ENCODE results near the gene PLET1. TPM values are rescaled to one million over a fixed set of nuclear protein-coding genes. Genes with fewer than 3 reads are reported as not detected.

PLET1 gene
- total and polyA plus RNA-seq, 2 donors (not counting 3 experiments of a cell fraction or from before 2014, with no cell fraction given) = not detected

DNA sequence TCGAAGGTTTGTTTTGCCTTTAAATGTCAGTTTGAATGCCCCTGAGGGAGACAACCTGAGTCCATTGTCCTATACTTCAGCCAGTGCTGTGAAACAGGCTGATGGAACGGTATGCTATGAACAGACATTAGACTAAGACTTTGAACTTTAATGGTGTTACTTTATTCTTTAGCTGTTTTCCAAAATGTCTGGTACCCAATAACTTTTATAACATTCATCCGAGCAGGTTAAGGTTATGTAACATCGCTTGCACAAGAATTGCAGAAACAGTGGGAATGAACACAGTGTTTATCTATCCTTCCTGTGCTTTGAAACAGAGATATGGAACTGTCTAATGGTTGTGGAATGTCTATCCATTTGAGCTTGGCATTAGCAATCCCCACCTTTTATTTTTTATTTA lies 46.9 kb downstream of the PLET1 start:
- DNase-seq (ENCODE audit: low read depth, low spot score) (no peak), FAIRE-seq (peak; percentile 15)
- Histone ChIP-seq H3K27me3 (ENCODE audit: control insufficient read depth in 2 of 2, insufficient read depth in 2 of 2, low read length in 2 of 2) (no peaks in the 10 kb centered on the region), H3K9me3 (replicated peaks; ENCODE audit: control insufficient read depth, insufficient read depth, low read length) (no peaks in the 10 kb centered on the region), H4K20me1 (replicated peaks; ENCODE audit: control insufficient read depth, extremely low read depth, insufficient read depth, low read length) (no peaks in the 10 kb centered on the region), H3K4me3 (replicated peaks in 1 of 3; ENCODE audit: insufficient read depth in 1 of 3, low read depth in 1 of 3, low read length in 3 of 3) (no peak overlapping the region), H3K4me2 (ENCODE audit: insufficient read depth, low read length) (no peak overlapping the region), H3K27ac (ENCODE audit: insufficient read depth, low read depth, low read length) (no peak overlapping the region), H3K79me2 (ENCODE audit: control insufficient read depth, insufficient read depth, low read length) (no peaks in the 10 kb centered on the region), H2AFZ (ENCODE audit: low read depth, low read length) (no peak overlapping the region), H3K4me1 (ENCODE audit: control insufficient read depth, extremely low read depth, insufficient read depth, low read length) (no peaks in the 10 kb centered on the region), H3K36me3 (ENCODE audit: control insufficient read depth in 2 of 2, extremely low read depth in 1 of 2, insufficient read depth in 2 of 2, low read length in 2 of 2) (no peaks in the 10 kb centered on the region), H3K9me1 (replicated peaks; ENCODE audit: control insufficient read depth, extremely low read depth, insufficient read depth, low read length) (no peaks in the 10 kb centered on the region), H3K9ac (replicated peaks; ENCODE audit: extremely low read depth, insufficient read depth, low read length) (no peak overlapping the region)
- no TSS peak for BruUV-seq (replicated peaks)
- TF ChIP-seq MYC (IDR thresholded peaks at IDR 0.05; ENCODE audit: low read depth, low read length) (no peak), POLR2AphosphoS5 (IDR thresholded peaks at IDR 0.05; ENCODE audit: insufficient read depth, low read depth, low read length) (no peak), EZH2 (IDR thresholded peaks at IDR 0.05; ENCODE audit: borderline replicate concordance, low read depth, low read length, severe bottlenecking) (no peak), GATA2 (IDR thresholded peaks at IDR 0.05; ENCODE audit: insufficient read depth, insufficient read length, low read depth, low read length) (no peak), POLR2A (IDR thresholded peaks at IDR 0.05; ENCODE audit: low read depth, low read length) (no peak), FOS (IDR thresholded peaks at IDR 0.05; ENCODE audit: borderline replicate concordance, insufficient read depth, low read length) (no peak), JUN (IDR thresholded peaks at IDR 0.05; ENCODE audit: borderline replicate concordance, insufficient read depth, insufficient read length, low read depth) (no peak)
- TF ChIP-seq, protein P1, sequence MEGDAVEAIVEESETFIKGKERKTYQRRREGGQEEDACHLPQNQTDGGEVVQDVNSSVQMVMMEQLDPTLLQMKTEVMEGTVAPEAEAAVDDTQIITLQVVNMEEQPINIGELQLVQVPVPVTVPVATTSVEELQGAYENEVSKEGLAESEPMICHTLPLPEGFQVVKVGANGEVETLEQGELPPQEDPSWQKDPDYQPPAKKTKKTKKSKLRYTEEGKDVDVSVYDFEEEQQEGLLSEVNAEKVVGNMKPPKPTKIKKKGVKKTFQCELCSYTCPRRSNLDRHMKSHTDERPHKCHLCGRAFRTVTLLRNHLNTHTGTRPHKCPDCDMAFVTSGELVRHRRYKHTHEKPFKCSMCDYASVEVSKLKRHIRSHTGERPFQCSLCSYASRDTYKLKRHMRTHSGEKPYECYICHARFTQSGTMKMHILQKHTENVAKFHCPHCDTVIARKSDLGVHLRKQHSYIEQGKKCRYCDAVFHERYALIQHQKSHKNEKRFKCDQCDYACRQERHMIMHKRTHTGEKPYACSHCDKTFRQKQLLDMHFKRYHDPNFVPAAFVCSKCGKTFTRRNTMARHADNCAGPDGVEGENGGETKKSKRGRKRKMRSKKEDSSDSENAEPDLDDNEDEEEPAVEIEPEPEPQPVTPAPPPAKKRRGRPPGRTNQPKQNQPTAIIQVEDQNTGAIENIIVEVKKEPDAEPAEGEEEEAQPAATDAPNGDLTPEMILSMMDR (IDR thresholded peaks at IDR 0.05; ENCODE audit: extremely low read depth in 1 of 2, insufficient read depth in 1 of 2, low read depth in 1 of 2, low read length in 2 of 2) = no peak
- TF ChIP-seq, protein P2, sequence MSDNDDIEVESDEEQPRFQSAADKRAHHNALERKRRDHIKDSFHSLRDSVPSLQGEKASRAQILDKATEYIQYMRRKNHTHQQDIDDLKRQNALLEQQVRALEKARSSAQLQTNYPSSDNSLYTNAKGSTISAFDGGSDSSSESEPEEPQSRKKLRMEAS (IDR thresholded peaks at IDR 0.05; ENCODE audit: insufficient read depth, insufficient read length) = no peak
- dilution Hi-C loops (cut with MboI; ENCODE audit: extremely low pct_ligation_motif_present, low sequenced_read_pairs) (no loop called here), intact Hi-C loops (cut with micrococcal nuclease) (no loop called here)
- ChIA-PET CTCF (interaction anchor here (0.7 to 13.6 kb wide), 3 partner anchors 66 to 101 kb away, joined by 3 to 540 read pairs (median 4); no protein-coding TSS in a partner anchor), POLR2A (no interaction called here)

Measured in endothelial cell of umbilical vein (primary cell).